ENCODE results near the gene DNASE1L1.

DNASE1L1 gene

DNA sequence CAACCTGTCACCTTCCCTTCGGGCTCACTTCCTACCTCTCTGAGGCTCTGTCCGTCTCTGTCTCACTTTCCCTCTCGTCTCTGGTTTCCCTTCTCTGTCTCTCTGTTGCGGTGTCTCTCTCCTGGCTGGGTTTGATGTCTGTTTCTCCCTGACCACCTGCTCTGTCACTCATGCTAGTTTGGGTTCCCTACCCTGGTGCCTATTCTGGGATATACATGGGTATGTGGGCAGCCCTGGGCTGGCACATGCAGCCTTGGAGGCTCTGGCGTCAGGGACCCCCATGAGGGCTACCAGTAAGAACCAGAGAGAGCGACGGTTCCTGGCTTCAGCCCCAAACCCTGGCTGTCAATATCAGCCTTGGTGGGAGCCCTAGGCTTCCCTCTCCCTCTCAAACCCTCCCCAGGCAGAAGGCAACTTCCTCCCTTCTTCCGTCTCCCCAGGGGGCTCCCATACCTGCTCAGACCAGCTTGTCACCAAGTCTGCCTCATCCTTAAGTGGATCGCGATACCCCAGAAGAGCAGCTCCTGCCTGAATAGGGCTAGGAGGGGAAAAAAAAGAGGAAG is 314 bp downstream of the DNASE1L1 start:
- DNase-seq: no peak
- H3K4me1 ChIP-seq (ENCODE audit: control extremely low read depth in 1 of 4, control insufficient read depth in 4 of 4, insufficient read depth in 4 of 4, low read length in 3 of 4): peaks cover 3 to 33% (median 32%) of the 10 kb centered on the region in 4 experiments
- WGBS (ENCODE audit: insufficient coverage): 55% methylated on average over 9 of the region's 10 CpGs
- H3K27ac ChIP-seq (ENCODE audit: insufficient read depth in 1 of 2, low read depth in 1 of 2, low read length in 2 of 2, poor library complexity in 1 of 2, severe bottlenecking in 2 of 2): peak overlapping the region; percentile 25 to 73
- H3K36me3 ChIP-seq (ENCODE audit: control insufficient read depth in 4 of 4, insufficient read depth in 4 of 4, low read length in 3 of 4): peaks cover 0 to 4% (median 0%) of the 10 kb centered on the region in 4 experiments
- peak overlapping the region in 5 of 7 experiments; percentile 46 to 75 (median 55) for H3K4me3 ChIP-seq (ENCODE audit: control insufficient read depth in 1 of 7, extremely low read depth in 1 of 7, insufficient read depth in 4 of 7, low read depth in 2 of 7, low read length in 6 of 7)
- no peaks in the 10 kb centered on the region for H3K27me3 ChIP-seq (replicated peaks in 2 of 5; ENCODE audit: control insufficient read depth in 4 of 5, insufficient read depth in 5 of 5, low read length in 4 of 5)
- CTCF ChIA-PET: interaction anchor here (0.7 to 1.5 kb wide), 4 partner anchors 8 to 78 kb away, joined by 3 to 4 read pairs (median 3); partner anchors contain the start of genes ATP6AP1 and UBL4A
- no peaks in the 10 kb centered on the region for H3K9me3 ChIP-seq (ENCODE audit: control extremely low read depth in 1 of 5, control insufficient read depth in 4 of 5, insufficient read depth in 2 of 5, low read depth in 1 of 5, low read length in 4 of 5)
- POLR2A ChIA-PET: interaction anchor here (0.6 to 2.0 kb wide), 4 partner anchors 11 to 70 kb away, joined by 3 to 18 read pairs (median 6); partner anchors contain the start of genes LAGE3 and RPL10

DNA sequence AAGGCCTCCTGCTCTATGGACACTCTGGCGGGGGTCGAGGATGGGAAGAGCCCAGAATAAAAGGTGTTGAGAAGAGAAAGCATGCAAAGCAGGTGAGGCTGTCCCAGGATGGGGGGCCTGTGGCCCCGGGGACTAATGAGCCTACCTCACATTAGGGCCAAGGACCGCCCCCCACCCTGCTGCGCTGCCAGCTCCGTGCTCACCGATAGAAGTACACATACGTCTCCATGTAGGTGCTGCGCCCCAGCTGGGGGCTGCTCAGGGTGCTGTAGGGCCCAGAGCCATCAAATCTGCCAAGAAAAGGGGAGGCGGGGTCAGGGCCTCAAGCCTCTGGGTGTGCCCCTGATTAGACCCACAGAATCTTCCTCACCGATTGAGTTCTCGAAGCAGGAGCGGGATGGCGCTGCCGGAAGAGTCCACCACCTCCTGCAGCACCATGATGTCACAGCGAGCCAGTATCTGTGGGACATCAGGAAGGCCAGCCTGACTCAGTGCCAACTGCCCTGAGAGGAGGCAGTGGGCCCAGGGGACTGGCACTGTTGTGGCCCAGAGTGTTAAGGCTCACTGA is 4.3 kb downstream of the DNASE1L1 start:
- H3K36me3 ChIP-seq (ENCODE audit: control insufficient read depth in 4 of 4, insufficient read depth in 4 of 4, low read length in 3 of 4): peaks cover 0 to 21% (median 11%) of the 10 kb centered on the region in 4 experiments
- no peaks in the 10 kb centered on the region for H3K27me3 ChIP-seq (replicated peaks in 2 of 5; ENCODE audit: control insufficient read depth in 4 of 5, insufficient read depth in 5 of 5, low read length in 4 of 5)
- WGBS (ENCODE audit: insufficient coverage): 95% methylated on average over 16 of the region's 16 CpGs
- ChIA-PET CTCF (no interaction called here), POLR2A (no interaction called here)
- no peak for DNase-seq
- H3K9me3 ChIP-seq (ENCODE audit: control extremely low read depth in 1 of 5, control insufficient read depth in 4 of 5, insufficient read depth in 2 of 5, low read depth in 1 of 5, low read length in 4 of 5): no peaks in the 10 kb centered on the region
- H3K4me3 ChIP-seq (ENCODE audit: control insufficient read depth in 1 of 7, extremely low read depth in 1 of 7, insufficient read depth in 4 of 7, low read depth in 2 of 7, low read length in 6 of 7): no peak overlapping the region
- no peak overlapping the region for H3K27ac ChIP-seq (ENCODE audit: insufficient read depth in 1 of 2, low read depth in 1 of 2, low read length in 2 of 2, poor library complexity in 1 of 2, severe bottlenecking in 2 of 2)
- H3K4me1 ChIP-seq (ENCODE audit: control extremely low read depth in 1 of 4, control insufficient read depth in 4 of 4, insufficient read depth in 4 of 4, low read length in 3 of 4): peaks cover 0 to 19% (median 16%) of the 10 kb centered on the region in 4 experiments

DNA sequence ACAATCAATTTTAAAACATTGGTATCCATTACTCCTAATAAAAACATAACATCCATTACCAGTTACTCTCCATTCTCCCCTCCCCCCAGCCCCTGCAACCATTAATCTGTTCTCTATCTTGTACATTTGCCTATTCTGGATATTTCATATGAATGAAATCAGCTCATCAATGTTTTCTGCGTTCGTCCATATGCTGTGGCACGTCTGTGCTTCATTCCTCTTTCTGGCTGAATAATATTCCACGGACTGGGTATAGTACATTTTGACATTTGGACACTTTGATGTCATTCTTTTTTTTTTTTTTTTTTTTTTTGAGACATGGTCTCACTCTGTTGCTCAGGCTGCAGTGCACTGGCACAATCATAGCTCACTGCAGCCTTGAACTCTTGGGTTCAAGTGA is 5.2 kb downstream of the DNASE1L1 start:
- Histone ChIP-seq H3K36me3 (ENCODE audit: control insufficient read depth in 4 of 4, insufficient read depth in 4 of 4, low read length in 3 of 4) (peaks cover 0 to 28% (median 16%) of the 10 kb centered on the region in 4 experiments), H3K27me3 (replicated peaks in 2 of 5; ENCODE audit: control insufficient read depth in 4 of 5, insufficient read depth in 5 of 5, low read length in 4 of 5) (no peaks in the 10 kb centered on the region), H3K4me3 (ENCODE audit: control insufficient read depth in 1 of 7, extremely low read depth in 1 of 7, insufficient read depth in 4 of 7, low read depth in 2 of 7, low read length in 6 of 7) (no peak overlapping the region), H3K9me3 (ENCODE audit: control extremely low read depth in 1 of 5, control insufficient read depth in 4 of 5, insufficient read depth in 2 of 5, low read depth in 1 of 5, low read length in 4 of 5) (peaks cover 0 to under 1% (median 0%) of the 10 kb centered on the region in 5 experiments), H3K4me1 (ENCODE audit: control extremely low read depth in 1 of 4, control insufficient read depth in 4 of 4, insufficient read depth in 4 of 4, low read length in 3 of 4) (peaks cover 0 to 22% (median 13%) of the 10 kb centered on the region in 4 experiments), H3K27ac (ENCODE audit: insufficient read depth in 1 of 2, low read depth in 1 of 2, low read length in 2 of 2, poor library complexity in 1 of 2, severe bottlenecking in 2 of 2) (no peak overlapping the region)
- ChIA-PET CTCF (interaction anchor here (0.6 kb wide), 1 partner anchor 132 kb away, joined by 3 read pairs; no protein-coding TSS in a partner anchor), POLR2A (no interaction called here)
- no peak for DNase-seq
- WGBS (ENCODE audit: insufficient coverage): 100% methylated on average over 3 of the region's 4 CpGs

DNA sequence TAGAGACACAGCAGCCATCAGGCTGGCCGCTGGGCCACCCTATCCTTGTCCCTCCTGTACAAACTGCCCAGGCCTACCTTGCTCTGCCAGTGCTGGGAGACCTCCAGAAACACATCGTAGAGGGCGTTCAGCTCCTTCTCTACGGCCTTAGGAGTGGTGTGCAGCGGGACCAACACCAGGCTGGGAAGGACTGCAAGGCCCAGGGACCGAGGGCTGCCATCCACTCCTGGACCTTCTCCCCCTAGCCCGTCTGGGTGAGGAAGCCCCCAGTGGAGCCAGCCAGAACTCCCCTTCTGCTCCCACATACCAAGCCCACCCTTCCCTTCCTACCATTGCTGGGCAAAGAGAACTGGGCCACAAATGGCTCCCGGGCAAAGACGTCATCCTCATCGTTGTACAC is 5.9 kb downstream of the DNASE1L1 start:
- ChIA-PET POLR2A (interaction anchor here (1.6 kb wide), 1 partner anchor 9 kb away, joined by 5 read pairs; no protein-coding TSS in a partner anchor), CTCF (interaction anchor here (0.6 kb wide), 1 partner anchor 132 kb away, joined by 3 read pairs; no protein-coding TSS in a partner anchor)
- Histone ChIP-seq H3K27me3 (replicated peaks in 2 of 5; ENCODE audit: control insufficient read depth in 4 of 5, insufficient read depth in 5 of 5, low read length in 4 of 5) (no peaks in the 10 kb centered on the region), H3K27ac (ENCODE audit: insufficient read depth in 1 of 2, low read depth in 1 of 2, low read length in 2 of 2, poor library complexity in 1 of 2, severe bottlenecking in 2 of 2) (no peak overlapping the region), H3K36me3 (ENCODE audit: control insufficient read depth in 4 of 4, insufficient read depth in 4 of 4, low read length in 3 of 4) (peaks cover 0 to 28% (median 16%) of the 10 kb centered on the region in 4 experiments), H3K4me1 (ENCODE audit: control extremely low read depth in 1 of 4, control insufficient read depth in 4 of 4, insufficient read depth in 4 of 4, low read length in 3 of 4) (peaks cover 0 to 16% (median 7%) of the 10 kb centered on the region in 4 experiments), H3K4me3 (ENCODE audit: control insufficient read depth in 1 of 7, extremely low read depth in 1 of 7, insufficient read depth in 4 of 7, low read depth in 2 of 7, low read length in 6 of 7) (no peak overlapping the region), H3K9me3 (ENCODE audit: control extremely low read depth in 1 of 5, control insufficient read depth in 4 of 5, insufficient read depth in 2 of 5, low read depth in 1 of 5, low read length in 4 of 5) (peaks cover 0 to 7% (median 0%) of the 10 kb centered on the region in 5 experiments)
- 93% methylated on average over 9 of the region's 10 CpGs for WGBS (ENCODE audit: insufficient coverage)
- no peak for DNase-seq

DNA sequence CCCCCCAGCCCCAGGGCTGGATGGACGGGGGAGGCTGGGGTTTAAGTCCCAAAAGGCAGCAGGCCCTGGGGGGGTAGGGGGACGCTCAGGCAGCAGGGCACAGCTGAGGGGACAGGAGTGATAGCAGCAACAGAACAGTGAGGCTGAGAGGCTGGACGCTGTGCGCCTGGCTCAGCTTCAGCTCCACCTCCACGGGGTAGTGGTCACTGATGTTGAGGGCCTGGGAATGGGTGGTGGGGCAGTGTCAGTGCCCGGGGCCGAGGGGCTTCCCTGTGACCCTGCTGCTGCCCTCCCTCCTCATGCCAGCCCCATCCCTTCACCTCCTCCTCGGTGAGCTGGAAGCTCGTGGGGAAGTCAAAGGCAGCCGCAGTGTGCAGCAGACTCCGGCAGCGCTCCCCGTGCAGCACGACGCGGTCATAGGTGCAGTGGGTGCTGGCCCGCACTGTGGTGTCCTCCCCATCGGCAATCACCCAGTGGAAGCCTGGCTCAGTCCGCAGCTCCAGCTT is 6.4 kb downstream of the DNASE1L1 start:
- CTCF ChIA-PET: interaction anchor here (1.3 kb wide), 1 partner anchor 25 kb away, joined by 3 read pairs; no protein-coding TSS in a partner anchor
- 88% methylated on average over 19 of the region's 19 CpGs for WGBS (ENCODE audit: insufficient coverage)
- POLR2A ChIA-PET: interaction anchor here (1.6 kb wide), 1 partner anchor 10 kb away, joined by 5 read pairs; no protein-coding TSS in a partner anchor

DNA sequence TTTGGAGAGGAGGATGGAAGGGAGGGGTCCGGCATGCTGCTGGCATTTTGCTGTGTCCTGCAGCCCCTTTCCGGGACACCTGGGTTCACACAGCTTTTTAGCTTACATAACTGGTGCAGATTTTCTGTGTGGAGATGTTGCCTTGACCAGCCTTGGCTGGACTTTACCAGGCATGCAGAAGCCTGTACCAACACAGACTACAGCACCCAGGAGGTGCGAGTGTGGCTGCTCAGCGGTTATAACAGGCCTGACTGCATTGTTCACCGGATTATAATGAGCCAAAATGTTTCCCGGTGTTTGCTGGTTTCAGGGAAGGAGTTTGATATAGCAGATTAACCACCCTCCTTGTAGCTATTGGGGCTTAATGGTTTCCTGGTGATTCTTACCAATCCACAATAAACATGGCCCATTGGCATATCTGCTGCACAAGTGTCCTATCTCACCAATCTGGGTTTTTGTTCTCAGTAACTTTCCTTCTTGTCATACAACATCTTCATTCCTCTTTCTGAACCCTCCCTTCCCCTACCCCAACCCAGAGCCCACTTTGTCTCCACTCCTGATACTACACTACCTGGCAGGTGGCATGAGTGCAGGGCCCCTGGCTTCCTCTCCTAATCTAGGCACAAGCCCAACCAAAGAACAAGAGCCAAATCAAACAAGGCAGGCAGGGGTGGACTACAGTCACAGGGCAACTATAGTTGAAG is 7.0 kb downstream of the DNASE1L1 start:
- peaks cover 0 to 28% (median 16%) of the 10 kb centered on the region in 4 experiments for H3K36me3 ChIP-seq (ENCODE audit: control insufficient read depth in 4 of 4, insufficient read depth in 4 of 4, low read length in 3 of 4)
- no peak for DNase-seq
- no peak overlapping the region for H3K4me3 ChIP-seq (ENCODE audit: control insufficient read depth in 1 of 7, extremely low read depth in 1 of 7, insufficient read depth in 4 of 7, low read depth in 2 of 7, low read length in 6 of 7)
- H3K27me3 ChIP-seq (replicated peaks in 2 of 5; ENCODE audit: control insufficient read depth in 4 of 5, insufficient read depth in 5 of 5, low read length in 4 of 5): no peaks in the 10 kb centered on the region
- H3K4me1 ChIP-seq (ENCODE audit: control extremely low read depth in 1 of 4, control insufficient read depth in 4 of 4, insufficient read depth in 4 of 4, low read length in 3 of 4): peaks cover 0 to 22% (median 10%) of the 10 kb centered on the region in 4 experiments
- peaks cover 0 to 9% (median 0%) of the 10 kb centered on the region in 5 experiments for H3K9me3 ChIP-seq (ENCODE audit: control extremely low read depth in 1 of 5, control insufficient read depth in 4 of 5, insufficient read depth in 2 of 5, low read depth in 1 of 5, low read length in 4 of 5)
- POLR2A ChIA-PET: interaction anchor here (1.6 kb wide), 1 partner anchor 10 kb away, joined by 5 read pairs; no protein-coding TSS in a partner anchor
- H3K27ac ChIP-seq (ENCODE audit: insufficient read depth in 1 of 2, low read depth in 1 of 2, low read length in 2 of 2, poor library complexity in 1 of 2, severe bottlenecking in 2 of 2): no peak overlapping the region
- no CpG with 5 or more reads among the region's 6 CpGs for WGBS (ENCODE audit: insufficient coverage)
- CTCF ChIA-PET: interaction anchor here (1.3 kb wide), 1 partner anchor 26 kb away, joined by 3 read pairs; no protein-coding TSS in a partner anchor

More for the DNA sequence above, 6.4 kb downstream of the DNASE1L1 start:
- Histone ChIP-seq H3K27ac (ENCODE audit: insufficient read depth in 1 of 2, low read depth in 1 of 2, low read length in 2 of 2, poor library complexity in 1 of 2, severe bottlenecking in 2 of 2) (no peak overlapping the region), H3K36me3 (ENCODE audit: control insufficient read depth in 4 of 4, insufficient read depth in 4 of 4, low read length in 3 of 4) (peaks cover 0 to 28% (median 16%) of the 10 kb centered on the region in 4 experiments), H3K27me3 (replicated peaks in 2 of 5; ENCODE audit: control insufficient read depth in 4 of 5, insufficient read depth in 5 of 5, low read length in 4 of 5) (no peaks in the 10 kb centered on the region), H3K4me1 (ENCODE audit: control extremely low read depth in 1 of 4, control insufficient read depth in 4 of 4, insufficient read depth in 4 of 4, low read length in 3 of 4) (peaks cover 0 to 17% (median 7%) of the 10 kb centered on the region in 4 experiments), H3K9me3 (ENCODE audit: control extremely low read depth in 1 of 5, control insufficient read depth in 4 of 5, insufficient read depth in 2 of 5, low read depth in 1 of 5, low read length in 4 of 5) (peaks cover 0 to 9% (median 0%) of the 10 kb centered on the region in 5 experiments), H3K4me3 (ENCODE audit: control insufficient read depth in 1 of 7, extremely low read depth in 1 of 7, insufficient read depth in 4 of 7, low read depth in 2 of 7, low read length in 6 of 7) (no peak overlapping the region)
- no peak for DNase-seq
